Testis (tissue), 3 donors: Measurements from ENCODE around the gene RALGPS1. TPM values are rescaled to one million over a fixed set of nuclear protein-coding genes. Genes with fewer than 3 reads are reported as not detected.
"Not testable (repeated sequence)": the region's sequence is repeated elsewhere in the genome, so short reads cannot be mapped to it uniquely, and the experiment has no call there.

Experiments used
- DNase-seq: peaks from one replicate; pipeline ENCODE4 v3.0.0-alpha.2; 2019
- H3K27ac ChIP-seq, 2 donors: fragments of 200-600 bp; sonication (generic); one replicate each; pipeline ENCODE4 v1.5.1; 2019
- H3K27me3 ChIP-seq: fragments of 200-600 bp; sonication (generic); one replicate; pipeline ENCODE4 v1.5.1; 2019
- H3K36me3 ChIP-seq: fragments of 200-600 bp; sonication (generic); one replicate; pipeline ENCODE4 v1.5.1; 2017; ENCODE audit warnings: low read depth; ENCODE audit errors: missing control alignments
- H3K4me1 ChIP-seq: fragments of 200-600 bp; sonication (generic); one replicate; pipeline ENCODE4 v1.5.1; 2019
- H3K4me3 ChIP-seq, 2 donors: fragments of 200-600 bp; sonication (generic); one replicate each; pipeline ENCODE4 v1.5.1; 2017 to 2019
- H3K9me3 ChIP-seq: fragments of 200-600 bp; sonication (generic); one replicate; pipeline ENCODE4 v1.5.1; 2017
- CTCF ChIP-seq, 3 experiments: fragments of 450-650 bp in 2 of 3; fragments of 200-600 bp in 1 of 3; sonication (generic) in 1 of 3; IDR thresholded peaks; one replicate each; pipeline ENCODE4 v1.5.1; 2016 to 2019; ENCODE audit warnings: antibody characterized with exemption in 3 of 3, mild to moderate bottlenecking in 2 of 3, moderate library complexity in 1 of 3
- POLR2A ChIP-seq: fragments of 450-650 bp; IDR thresholded peaks from one replicate; pipeline ENCODE4 v1.6.1; 2017; ENCODE audit warnings: antibody characterized with exemption, mild to moderate bottlenecking, moderate library complexity
- WGBS, 2 donors: methylation state at CpG; one replicate each; pipeline ENCODE4 v1.1.5; 2018; 5-methylcytosine and 5-hydroxymethylcytosine counted together
- intact Hi-C: fragments of 100-400 bp; cut with DNase I; formaldehyde crosslinking; loops from one replicate; pipeline ENCODE4 v1.15.1; 2023; ENCODE audit warnings: low total_unique reads
- polyA plus RNA-seq: library from polyadenylated mRNA; stranded (reverse); fragments of 350-450 nt; fragmentation: Illumina TruSeq; extraction: RNeasy Lipid Tissue Mini Kit (QIAGEN cat#74804); gene quantifications from one replicate; pipeline ENCODE4 v1.2.3, GENCODE V29; 2014; ENCODE audit warnings: low read depth, low replicate concordance; ENCODE audit not compliant: insufficient read depth
- total RNA-seq, 2 donors: library from RNA; depleted of rRNA; stranded (reverse); fragments of >200 nt; gene quantifications; one replicate each; pipeline ENCODE4 v1.2.3, GENCODE V29; 2016

RALGPS1 gene
- total and polyA plus RNA-seq, 3 donors from 2014 or later: 35.9 to 48.6 (median 36.9) TPM

DNA sequence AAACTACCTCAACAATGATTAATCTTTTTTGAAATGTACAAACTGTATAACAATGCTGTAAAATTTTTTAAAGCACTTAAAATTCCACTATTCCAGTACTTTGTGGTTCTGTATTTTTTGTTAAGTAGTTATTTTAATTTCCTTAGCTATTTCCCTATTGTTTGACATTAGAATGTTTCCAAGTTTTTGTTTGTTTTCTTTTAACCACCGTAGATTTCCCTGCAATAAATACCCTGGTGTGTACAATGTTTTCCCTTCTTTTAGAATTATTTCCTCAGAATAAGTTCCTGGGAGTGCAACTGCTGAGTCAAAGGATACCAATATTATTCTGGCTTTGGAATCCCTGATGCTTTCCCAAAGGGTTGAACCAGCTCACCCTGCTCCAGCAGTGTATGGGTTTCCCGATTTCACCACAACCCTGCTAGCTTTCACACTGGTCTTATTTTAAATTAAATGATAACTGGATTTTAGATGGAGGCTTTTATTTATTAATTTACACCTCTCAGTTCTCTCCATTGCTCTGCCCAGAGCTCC is 228.4 kb downstream of the RALGPS1 start:
- Histone ChIP-seq H3K27ac (no peak overlapping the region), H3K4me1 (no peaks in the 10 kb centered on the region), H3K9me3 (no peaks in the 10 kb centered on the region), H3K4me3 (no peak overlapping the region), H3K36me3 (no peaks in the 10 kb centered on the region), H3K27me3 (no peaks in the 10 kb centered on the region)
- no peak for DNase-seq
- intact Hi-C loops: no loop called here
- TF ChIP-seq POLR2A (no peak), CTCF (IDR thresholded peaks at IDR 0.05) (no peak)
- WGBS, 2 donors: 54 to 73% methylated on average over 2 of the region's 2 CpGs

- Histone ChIP-seq H3K27me3 (no peaks in the 10 kb centered on the region), H3K27ac (no peak overlapping the region), H3K4me1 (no peaks in the 10 kb centered on the region), H3K36me3 (no peaks in the 10 kb centered on the region), H3K9me3 (no peaks in the 10 kb centered on the region), H3K4me3 (no peak overlapping the region)
- intact Hi-C loops: no loop called here
- TF ChIP-seq POLR2A (no peak), CTCF (IDR thresholded peaks at IDR 0.05) (no peak)
- no peak for DNase-seq
- WGBS, 2 donors: 96% methylated on average over 7 to 8 of the region's 8 CpGs
These were observed 229.4 kb downstream of the RALGPS1 start for GRCh38 chr9:127143920-127144465.

DNA sequence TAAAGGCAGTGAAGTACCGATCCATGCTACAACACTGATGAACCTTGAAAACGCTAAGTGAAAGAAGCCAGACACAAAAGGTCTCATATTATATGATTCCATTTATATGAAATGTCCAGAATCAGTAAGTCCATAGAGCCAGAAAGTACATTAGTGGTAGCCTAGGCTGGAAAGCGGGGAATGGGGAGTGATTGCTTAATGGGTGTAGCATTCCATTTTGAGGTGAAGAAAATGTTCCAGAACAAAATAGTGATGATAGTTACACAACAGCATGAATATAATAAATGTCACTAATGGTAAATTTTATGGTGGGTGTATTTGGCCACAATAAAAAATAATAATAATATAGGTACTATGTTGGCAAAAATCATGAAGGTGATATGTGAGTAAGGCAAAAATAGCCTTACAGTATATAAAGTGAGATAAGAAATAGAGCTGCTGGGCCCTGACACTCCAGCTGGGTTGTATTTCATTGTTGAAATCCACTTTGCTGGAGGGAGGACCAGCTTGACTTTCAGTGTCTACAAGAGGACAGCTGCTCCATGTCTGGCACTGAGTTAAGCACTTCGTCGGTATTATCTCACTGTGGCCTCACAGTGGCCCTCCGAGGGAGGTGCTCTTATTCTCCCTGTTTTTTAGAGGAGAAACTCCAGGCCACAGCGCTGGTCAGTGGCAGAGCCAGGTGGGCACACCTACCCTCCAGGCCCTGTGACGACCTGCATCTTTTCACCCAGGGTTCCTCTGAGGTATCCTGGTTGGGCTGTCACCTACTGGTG is 230.3 kb downstream of the RALGPS1 start:
- no peaks in the 10 kb centered on the region for H3K36me3 ChIP-seq
- TF ChIP-seq POLR2A (no peak), CTCF (IDR thresholded peaks at IDR 0.05) (no peak)
- intact Hi-C loops: no loop called here
- no peaks in the 10 kb centered on the region for H3K9me3 ChIP-seq
- no peaks in the 10 kb centered on the region for H3K27me3 ChIP-seq
- peak; percentile 13 for DNase-seq
- no peak overlapping the region for H3K4me3 ChIP-seq
- H3K4me1 ChIP-seq: no peaks in the 10 kb centered on the region
- 87 to 92% methylated on average over 8 of the region's 8 CpGs for WGBS, 2 donors
- no peak overlapping the region for H3K27ac ChIP-seq

GRCh38 chr9:127146841-127147240 is 232.3 kb downstream of the RALGPS1 start:
- H3K27ac ChIP-seq, intact Hi-C loops, H3K27me3 ChIP-seq, H3K9me3 ChIP-seq, H3K4me3 ChIP-seq, H3K4me1 ChIP-seq, DNase-seq, H3K36me3 ChIP-seq: not testable (repeated sequence)

- no peaks in the 10 kb centered on the region for H3K4me1 ChIP-seq
- intact Hi-C loops: no loop called here
- no peaks in the 10 kb centered on the region for H3K27me3 ChIP-seq
- 69 to 74% methylated on average over 2 of the region's 2 CpGs for WGBS, 2 donors
- no peak overlapping the region for H3K27ac ChIP-seq
- no peak overlapping the region for H3K4me3 ChIP-seq
- TF ChIP-seq POLR2A: no peak
- TF ChIP-seq CTCF (IDR thresholded peaks at IDR 0.05): no peak
- no peaks in the 10 kb centered on the region for H3K36me3 ChIP-seq
- H3K9me3 ChIP-seq: no peaks in the 10 kb centered on the region
- DNase-seq: no peak
These were observed 232.7 kb downstream of the RALGPS1 start for GRCh38 chr9:127147251-127147650.
